Testis (tissue), 2 donors: ENCODE measurements around the gene ARHGEF7.

Experiments used
- POLR2A ChIP-seq: fragments of 450-650 bp; IDR thresholded peaks from one replicate; pipeline ENCODE4 v1.6.1; 2017; ENCODE audit warnings: antibody characterized with exemption, mild to moderate bottlenecking, moderate library complexity
- TF ChIP-seq, protein P1 (sequence below), 3 experiments: fragments of 450-650 bp in 2 of 3; fragments of 200-600 bp in 1 of 3; sonication (generic) in 1 of 3; IDR thresholded peaks; one replicate each; pipeline ENCODE4 v1.5.1; 2016 to 2019; ENCODE audit warnings: antibody characterized with exemption in 3 of 3, mild to moderate bottlenecking in 2 of 3, moderate library complexity in 1 of 3

DNA sequence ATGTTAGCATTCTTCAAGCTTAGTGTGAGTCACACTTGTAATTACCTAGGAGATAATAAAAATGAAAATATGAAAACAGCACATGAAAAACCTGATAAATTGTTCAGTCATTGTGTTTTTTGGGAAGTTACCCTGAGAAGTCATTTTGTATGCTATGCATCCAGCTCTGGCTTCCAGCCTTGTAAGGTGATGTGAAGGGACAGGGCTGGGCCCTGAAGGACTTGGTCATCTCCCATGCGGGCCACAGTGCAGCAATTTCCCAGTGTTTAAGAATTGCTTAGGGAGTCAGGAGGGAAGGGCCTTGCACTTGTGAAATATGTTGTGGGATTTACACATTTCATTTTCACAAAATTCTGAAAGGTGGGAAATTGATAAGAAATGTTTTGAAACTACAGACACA is 41.3 kb downstream of the ARHGEF7 start:
- TF ChIP-seq, protein P1, sequence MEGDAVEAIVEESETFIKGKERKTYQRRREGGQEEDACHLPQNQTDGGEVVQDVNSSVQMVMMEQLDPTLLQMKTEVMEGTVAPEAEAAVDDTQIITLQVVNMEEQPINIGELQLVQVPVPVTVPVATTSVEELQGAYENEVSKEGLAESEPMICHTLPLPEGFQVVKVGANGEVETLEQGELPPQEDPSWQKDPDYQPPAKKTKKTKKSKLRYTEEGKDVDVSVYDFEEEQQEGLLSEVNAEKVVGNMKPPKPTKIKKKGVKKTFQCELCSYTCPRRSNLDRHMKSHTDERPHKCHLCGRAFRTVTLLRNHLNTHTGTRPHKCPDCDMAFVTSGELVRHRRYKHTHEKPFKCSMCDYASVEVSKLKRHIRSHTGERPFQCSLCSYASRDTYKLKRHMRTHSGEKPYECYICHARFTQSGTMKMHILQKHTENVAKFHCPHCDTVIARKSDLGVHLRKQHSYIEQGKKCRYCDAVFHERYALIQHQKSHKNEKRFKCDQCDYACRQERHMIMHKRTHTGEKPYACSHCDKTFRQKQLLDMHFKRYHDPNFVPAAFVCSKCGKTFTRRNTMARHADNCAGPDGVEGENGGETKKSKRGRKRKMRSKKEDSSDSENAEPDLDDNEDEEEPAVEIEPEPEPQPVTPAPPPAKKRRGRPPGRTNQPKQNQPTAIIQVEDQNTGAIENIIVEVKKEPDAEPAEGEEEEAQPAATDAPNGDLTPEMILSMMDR (IDR thresholded peaks at IDR 0.05): no peak
- TF ChIP-seq POLR2A: no peak
